DOHH2 (cell line): ENCODE data around the gene ZG16.

ENCODE experiments used
- CTCF ChIP-seq: fragments of 200-600 bp; sonication (generic); IDR thresholded peaks from one replicate; pipeline ENCODE4 v1.5.1; 2014; ENCODE audit warnings: antibody characterized with exemption, mild to moderate bottlenecking, low read depth, low read length; ENCODE audit not compliant: poor library complexity, severe bottlenecking
- EZH2phosphoT487 ChIP-seq: fragments of 200-600 bp; sonication (generic); IDR thresholded peaks from 2 replicates; pipeline ENCODE4 v1.6.1; 2017; ENCODE audit warnings: borderline replicate concordance, mild to moderate bottlenecking, antibody characterized with exemption, low read length, moderate library complexity, mixed read lengths

GRCh38 chr16:29756654-29757053 is 21.4 kb upstream of the ZG16 start:
- TF ChIP-seq CTCF (no peak), EZH2phosphoT487 (no peak)
